ENCODE data around the gene PARP16.

- TF ChIP-seq CTCF (IDR thresholded peaks at IDR 0.05), result no peak
- TF ChIP-seq POLR2A (IDR thresholded peaks at IDR 0.05), result peak; percentile 57 to 71
Measured at GRCh38 chr15:65286069-65286703, 497 bp downstream of the PARP16 start.

Measured in Peyer's patch (tissue), 4 donors.